Suprapubic skin (tissue), 3 donors: ENCODE data around the gene UGGT1.

Experiments used
- EP300 ChIP-seq: sonication (generic); formaldehyde crosslinking; IDR thresholded peaks from one replicate; pipeline ENCODE4 v1.6.1; 2017; ENCODE audit warnings: antibody characterized with exemption
- TF ChIP-seq, protein P1 (sequence below), 2 donors: fragments of 200-600 bp in 1 of 2; fragments of 450-650 bp in 1 of 2; sonication (generic) in 1 of 2; IDR thresholded peaks; one replicate each; pipeline ENCODE4 v1.5.1; 2016 to 2019; ENCODE audit warnings: antibody characterized with exemption in 2 of 2, mild to moderate bottlenecking in 1 of 2, moderate library complexity in 1 of 2

DNA sequence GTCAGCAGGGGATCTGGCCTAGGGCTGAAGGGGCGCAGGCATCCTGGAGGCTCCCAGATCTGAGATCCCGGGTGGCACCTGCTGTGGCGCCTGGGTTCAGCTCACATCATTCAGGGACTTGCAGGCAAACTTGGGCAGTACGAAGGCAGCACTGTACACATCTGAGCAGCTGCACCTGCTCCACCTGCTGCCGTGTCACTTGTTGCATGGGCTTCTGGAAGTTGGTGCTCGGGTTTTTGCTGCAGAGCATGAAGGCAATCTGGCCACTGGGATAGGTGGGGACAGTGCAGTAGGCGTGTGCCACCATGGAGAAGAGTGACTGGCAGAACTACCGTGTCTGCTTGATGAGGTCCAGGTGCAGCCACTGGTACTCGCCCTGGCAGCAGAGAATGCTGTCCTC is 48.6 kb downstream of the UGGT1 start:
- TF ChIP-seq, protein P1, sequence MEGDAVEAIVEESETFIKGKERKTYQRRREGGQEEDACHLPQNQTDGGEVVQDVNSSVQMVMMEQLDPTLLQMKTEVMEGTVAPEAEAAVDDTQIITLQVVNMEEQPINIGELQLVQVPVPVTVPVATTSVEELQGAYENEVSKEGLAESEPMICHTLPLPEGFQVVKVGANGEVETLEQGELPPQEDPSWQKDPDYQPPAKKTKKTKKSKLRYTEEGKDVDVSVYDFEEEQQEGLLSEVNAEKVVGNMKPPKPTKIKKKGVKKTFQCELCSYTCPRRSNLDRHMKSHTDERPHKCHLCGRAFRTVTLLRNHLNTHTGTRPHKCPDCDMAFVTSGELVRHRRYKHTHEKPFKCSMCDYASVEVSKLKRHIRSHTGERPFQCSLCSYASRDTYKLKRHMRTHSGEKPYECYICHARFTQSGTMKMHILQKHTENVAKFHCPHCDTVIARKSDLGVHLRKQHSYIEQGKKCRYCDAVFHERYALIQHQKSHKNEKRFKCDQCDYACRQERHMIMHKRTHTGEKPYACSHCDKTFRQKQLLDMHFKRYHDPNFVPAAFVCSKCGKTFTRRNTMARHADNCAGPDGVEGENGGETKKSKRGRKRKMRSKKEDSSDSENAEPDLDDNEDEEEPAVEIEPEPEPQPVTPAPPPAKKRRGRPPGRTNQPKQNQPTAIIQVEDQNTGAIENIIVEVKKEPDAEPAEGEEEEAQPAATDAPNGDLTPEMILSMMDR (IDR thresholded peaks at IDR 0.05) = no peak
- TF ChIP-seq EP300 = no peak
